Tibial nerve (tissue), 3 donors: ENCODE data around the gene ZNHIT2.

Source experiments
- CTCF ChIP-seq, 5 experiments: fragments of 200-600 bp in 3 of 5; fragments of 450-650 bp in 2 of 5; sonication (generic) in 3 of 5; IDR thresholded peaks; one replicate each; pipeline ENCODE4 v1.5.1; 2016 to 2019; ENCODE audit warnings: antibody characterized with exemption in 5 of 5, mild to moderate bottlenecking in 3 of 5, moderate library complexity in 2 of 5
- POLR2A ChIP-seq, 2 donors: fragments of 450-650 bp; IDR thresholded peaks; one replicate each; pipeline ENCODE4 v1.6.1; 2017; ENCODE audit warnings: antibody characterized with exemption in 2 of 2, mild to moderate bottlenecking in 2 of 2, moderate library complexity in 2 of 2

GRCh38 chr11:65086809-65087208 lies 30.7 kb downstream of the ZNHIT2 start:
- no peak for TF ChIP-seq CTCF (IDR thresholded peaks at IDR 0.05)
- TF ChIP-seq POLR2A (IDR thresholded peaks at IDR 0.05): no peak
